Gastroesophageal sphincter (tissue), 3 donors: ENCODE measurements around the gene IPO13.

Experiments
- CTCF ChIP-seq, 4 experiments: fragments of 200-600 bp in 2 of 4; fragments of 450-650 bp in 2 of 4; sonication (generic) in 1 of 4; IDR thresholded peaks; one replicate each; pipeline ENCODE4 v1.5.1; 2017 to 2019; ENCODE audit warnings: antibody characterized with exemption in 4 of 4, mild to moderate bottlenecking in 2 of 4, moderate library complexity in 2 of 4
- EP300 ChIP-seq: sonication (generic); formaldehyde crosslinking; IDR thresholded peaks from one replicate; pipeline ENCODE4 v1.6.1; 2017; ENCODE audit warnings: antibody characterized with exemption, mild to moderate bottlenecking
- POLR2A ChIP-seq, 2 donors: fragments of 450-650 bp; IDR thresholded peaks; one replicate each; pipeline ENCODE4 v1.6.1; 2017; ENCODE audit warnings: antibody characterized with exemption in 2 of 2, mild to moderate bottlenecking in 2 of 2, moderate library complexity in 1 of 2
- POLR2AphosphoS5 ChIP-seq: sonication (generic); formaldehyde crosslinking; IDR thresholded peaks from one replicate; pipeline ENCODE4 v1.6.1; 2017; ENCODE audit warnings: antibody characterized with exemption

GRCh38 chr1:43938892-43939587 lies 7.7 kb upstream of the IPO13 start:
- TF ChIP-seq POLR2A (IDR thresholded peaks at IDR 0.05) (no peak), POLR2AphosphoS5 (no peak), CTCF (IDR thresholded peaks at IDR 0.05) (no peak), EP300 (no peak)
